ENCODE results near the gene JPH3. TPM values are rescaled to one million over a fixed set of nuclear protein-coding genes. Genes with fewer than 3 reads are reported as not detected.

JPH3 gene
- total RNA-seq, 1 experiment from 2014 or later: 32.7 TPM

- Histone ChIP-seq H3K4ac (ENCODE audit: low read depth, low read length) (no peak overlapping the region), H4K8ac (replicated peaks; ENCODE audit: insufficient read length, low read depth, low read length) (no peak overlapping the region), H4K5ac (ENCODE audit: insufficient read length, low read depth, low read length) (no peak overlapping the region), H4K91ac (ENCODE audit: insufficient read length, low read depth, low read length) (no peak overlapping the region), H3K4me1 (ENCODE audit: insufficient read depth, low read length) (no peaks in the 10 kb centered on the region), H3K4me2 (ENCODE audit: insufficient read depth, insufficient read length, low read length) (no peak overlapping the region), H3K14ac (ENCODE audit: insufficient read depth, low read length) (no peak overlapping the region), H2BK15ac (ENCODE audit: low read depth, low read length) (no peak overlapping the region), H2AFZ (ENCODE audit: low read length) (no peak overlapping the region), H3K9ac (ENCODE audit: extremely low read depth, insufficient read length, low read length) (no peak overlapping the region), H3K23ac (ENCODE audit: insufficient read length, low read depth, low read length) (no peak overlapping the region), H3K79me2 (ENCODE audit: insufficient read depth, low read length) (peaks cover 3% of the 10 kb centered on the region; the same call in 1 of the 2 replicates), H3K56ac (ENCODE audit: insufficient read length, low read depth, low read length) (no peak overlapping the region), H3K18ac (ENCODE audit: insufficient read length, low read depth, low read length) (no peak overlapping the region), H2BK20ac (ENCODE audit: low read depth, low read length, poor library complexity, severe bottlenecking) (no peak overlapping the region), H2BK120ac (ENCODE audit: low read depth, low read length, poor library complexity, severe bottlenecking) (no peak overlapping the region), H3K79me1 (ENCODE audit: insufficient read depth, low read depth, low read length, poor library complexity, severe bottlenecking) (no peaks in the 10 kb centered on the region), H2AK5ac (ENCODE audit: insufficient read length, low read length) (no peak overlapping the region), H4K20me1 (ENCODE audit: control insufficient read depth, insufficient read depth, insufficient read length) (no peaks in the 10 kb centered on the region), H3K27me3 (ENCODE audit: insufficient read depth, low read length) (no peaks in the 10 kb centered on the region), H3K23me2 (ENCODE audit: insufficient read length, low read depth, low read length, poor library complexity, severe bottlenecking) (no peaks in the 10 kb centered on the region), H2BK5ac (ENCODE audit: insufficient read length, low read length) (no peak overlapping the region), H3K27ac (ENCODE audit: insufficient read length, low read depth, low read length) (no peak overlapping the region), H3T11ph (ENCODE audit: low read length) (no peak overlapping the region), H3K9me3 (ENCODE audit: control insufficient read depth, low read depth, low read length) (no peaks in the 10 kb centered on the region), H2BK12ac (ENCODE audit: insufficient read length, low read depth, low read length) (no peak overlapping the region)
- Mint-ChIP-seq H3K4me3 (no peak overlapping the region), H3K9me3 (no peaks in the 10 kb centered on the region), H3K36me3 (ENCODE audit: insufficient read depth in 1 of 3, low read depth in 3 of 3) (peaks cover 37 to 85% (median 74%) of the 10 kb centered on the region in 3 experiments), H3K4me1 (peaks cover 0 to 1% of the 10 kb centered on the region in 2 experiments; a peak in 1 of 4 replicates), H3K27me3 (ENCODE audit: low read depth) (no peaks in the 10 kb centered on the region), H3K27ac (peak overlapping the region; percentile 40 to 87 (median 51); a peak in 4 of 7 replicates)
- no peak for TF ChIP-seq CTCF (conservative IDR thresholded peaks at IDR 0.05)
- WGBS (ENCODE audit: extremely low coverage, insufficient read length, low lambda C conversion rate): no CpG with 5 or more reads among the region's 16 CpGs
- no peak for DNase-seq
Observed at GRCh38 chr16:87727346-87727745, 125.0 kb downstream of the JPH3 start.

Data from H9 (cell line).